H1 (cell line): ENCODE results near the gene CHCHD6. TPM values are rescaled to one million over a fixed set of nuclear protein-coding genes. Genes with fewer than 3 reads are reported as not detected.

Source experiments
- BRCA1 ChIP-seq: IDR thresholded peaks from 2 replicates; pipeline ENCODE4 v1.6.1; 2012; ENCODE audit warnings: low read depth, low read length, improper control_type of control experiment
- CBX8 ChIP-seq: fragments of 300-800, 300-1000 bp; sonication (generic); IDR thresholded peaks from 2 replicates; pipeline ENCODE4 v1.7.1; 2016; ENCODE audit warnings: low read depth, low read length, borderline replicate concordance
- CHD7 ChIP-seq: fragments of 300-600 bp; sonication (generic); IDR thresholded peaks from 2 replicates; pipeline ENCODE4 v1.7.1; 2012; ENCODE audit warnings: low read length, moderate library complexity, mild to moderate bottlenecking, inconsistent platforms; ENCODE audit not compliant: insufficient replicate concordance
- EP300 ChIP-seq, 2 experiments: IDR thresholded peaks; 1 replicate in 1 of 2; 2 replicates in 1 of 2; pipeline ENCODE4 v1.6.1; 2011 to 2012; ENCODE audit warnings: low read depth in 2 of 2, low read length in 2 of 2, mild to moderate bottlenecking in 2 of 2, borderline replicate concordance in 1 of 2, inconsistent platforms in 1 of 2, moderate library complexity in 1 of 2
- KDM4A ChIP-seq: IDR thresholded peaks from one replicate; pipeline ENCODE4 v1.7.1; 2012; ENCODE audit warnings: low read depth, mild to moderate bottlenecking, moderate library complexity, low read length, inconsistent platforms; ENCODE audit not compliant: severe bottlenecking
- NANOG ChIP-seq: IDR thresholded peaks from 2 replicates; pipeline ENCODE4 v1.6.1; 2011; ENCODE audit warnings: low read length, low read depth, mild to moderate bottlenecking, inconsistent platforms; ENCODE audit not compliant: insufficient read depth, poor library complexity, severe bottlenecking
- SUZ12 ChIP-seq: fragments of 200-600 bp; sonication (generic); IDR thresholded peaks from 2 replicates; pipeline ENCODE4 v1.6.1; 2012; ENCODE audit warnings: mild to moderate bottlenecking, inconsistent platforms, low read length, moderate library complexity, mixed read lengths
- polyA plus RNA-seq, 7 experiments: library from polyadenylated mRNA; depleted of rRNA in 3 of 7; stranded (reverse) in 5 of 7; unstranded in 2 of 7; fragments of >200 nt in 5 of 7; fragments of 200-250 nt in 2 of 7; gene quantifications; 1 replicate in 5 of 7; 2 replicates in 1 of 7; 4 replicates in 1 of 7; pipeline versions ENCODE4 v1.2.1 to v1.2.3, GENCODE V29; 2011 to 2013; ENCODE audit warnings: missing spikeins in 2 of 7, mixed read lengths in 2 of 7
- total RNA-seq: library from RNA; stranded (reverse); fragmentation: NEBNext Ultra II Directional; extraction: Animal tissue kit (Norgen Biotek cat#: 25700); gene quantifications from 2 replicates; pipeline ENCODE4 v1.2.1, GENCODE V29; 2021

Gene CHCHD6
- total and polyA plus RNA-seq, 2 of the 8 experiments (the other 6 are each of a cell fraction or from before 2014, with no cell fraction given), result 32.4 to 37.6 TPM

GRCh38 chr3:126939733-126940132 lies 235.7 kb downstream of the CHCHD6 start (continued):
- TF ChIP-seq CHD7, result no peak
- TF ChIP-seq EP300 (IDR thresholded peaks at IDR 0.05; ENCODE audit: borderline replicate concordance in 1 of 2, low read depth in 2 of 2, low read length in 2 of 2), result no peak
- TF ChIP-seq KDM4A, result no peak
- TF ChIP-seq SUZ12, result no peak
- TF ChIP-seq NANOG, result no peak
- TF ChIP-seq BRCA1, result no peak
- no peak for TF ChIP-seq CBX8
